GM21528 (cell line): ENCODE data around the gene NOTCH3.
A peak's percentile ranks its signal among the peaks of the same experiment; 100 is the strongest.

Experiments
- ATAC-seq: cut with Tn5 transposase; IDR thresholded peaks from one replicate; pipeline ENCODE4 v1.9.1; 2021; ENCODE audit warnings: mild to moderate bottlenecking, moderate library complexity; ENCODE audit not compliant: unreplicated experiment, low FRiP score

Gene NOTCH3

DNA sequence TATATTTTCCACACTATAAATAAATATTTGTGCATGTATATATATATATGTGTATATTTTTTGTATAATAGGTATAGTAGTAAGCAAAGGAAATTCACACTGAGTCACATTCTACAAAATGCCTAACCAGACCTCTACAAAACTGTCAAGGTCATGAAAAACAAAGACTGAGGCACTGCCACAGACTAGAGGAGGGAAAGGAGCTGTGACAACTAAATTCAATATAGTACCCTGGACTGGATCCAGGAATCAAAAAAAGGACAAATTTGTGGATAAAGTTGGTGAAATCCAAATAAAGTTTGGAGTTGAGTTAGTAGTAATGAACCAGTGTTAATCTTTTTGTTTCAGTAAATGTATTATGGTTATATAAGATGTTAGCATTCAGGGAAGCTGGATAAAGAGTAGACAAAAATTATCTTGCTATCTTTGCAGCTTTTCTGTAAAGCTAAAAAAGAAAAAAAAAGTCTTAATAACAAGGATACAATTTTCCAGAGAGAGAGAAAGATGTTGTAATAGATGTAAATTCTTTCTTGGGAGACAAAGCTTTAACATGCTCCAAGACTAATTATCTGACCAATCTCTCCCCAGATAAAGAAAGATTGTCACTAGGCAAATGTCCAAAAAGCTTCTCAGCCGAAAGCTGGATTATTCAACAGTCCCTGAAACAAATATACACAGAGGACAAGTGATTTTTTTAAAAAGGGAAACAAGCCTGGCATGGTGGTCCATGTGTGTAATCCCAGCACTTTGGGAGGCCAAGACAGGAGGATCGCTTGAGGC, 74.5 kb downstream of the NOTCH3 start:
- no peak for ATAC-seq

DNA sequence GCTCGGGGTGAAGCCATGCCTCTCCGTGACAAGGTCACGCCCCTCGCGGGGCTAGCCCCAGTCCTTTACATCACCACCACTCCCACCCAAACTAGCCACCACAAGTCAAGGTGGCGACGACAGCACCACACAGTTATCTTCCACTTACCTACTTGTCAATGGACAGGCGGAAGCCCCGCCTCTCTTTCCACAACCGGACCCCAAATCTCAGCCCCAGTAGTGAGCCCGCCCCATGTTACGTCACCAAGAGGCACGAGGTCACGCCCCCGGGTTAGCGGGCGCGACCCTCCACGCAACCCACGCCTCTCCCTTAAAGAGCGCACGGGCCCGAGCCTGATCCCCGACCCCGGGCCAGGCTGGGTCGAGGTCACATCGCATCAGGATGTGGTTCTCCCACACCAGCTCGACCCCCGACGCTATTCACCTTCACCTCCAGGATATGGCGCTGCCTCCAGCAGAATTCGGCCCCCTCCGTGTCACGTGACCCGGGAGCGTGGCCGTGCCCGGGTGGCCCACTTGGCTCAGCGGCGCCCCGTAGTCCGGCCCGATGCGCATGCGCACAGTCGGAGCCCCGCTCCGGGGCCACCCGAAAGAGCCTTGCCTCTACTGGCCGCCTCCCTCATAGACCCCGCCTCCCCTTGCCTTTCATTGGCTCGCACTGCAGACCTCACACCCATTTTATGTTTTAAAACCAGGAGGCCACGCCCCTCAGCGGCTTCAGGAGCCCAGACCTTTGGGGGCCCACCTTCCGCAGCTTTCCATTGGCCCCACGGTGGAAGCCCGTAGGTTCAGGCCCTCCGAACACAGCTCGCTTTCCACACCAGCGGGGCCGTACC, 75.3 kb downstream of the NOTCH3 start:
- ATAC-seq = peak; percentile 85

- ATAC-seq = peak; percentile 5
Measured at GRCh38 chr19:15124572-15125231, 76.1 kb downstream of the NOTCH3 start.

GRCh38 chr19:15123900-15124299, 76.9 kb downstream of the NOTCH3 start:
- no peak for ATAC-seq

GRCh38 chr19:15123031-15123890, 77.5 kb downstream of the NOTCH3 start:
- no peak for ATAC-seq

DNA sequence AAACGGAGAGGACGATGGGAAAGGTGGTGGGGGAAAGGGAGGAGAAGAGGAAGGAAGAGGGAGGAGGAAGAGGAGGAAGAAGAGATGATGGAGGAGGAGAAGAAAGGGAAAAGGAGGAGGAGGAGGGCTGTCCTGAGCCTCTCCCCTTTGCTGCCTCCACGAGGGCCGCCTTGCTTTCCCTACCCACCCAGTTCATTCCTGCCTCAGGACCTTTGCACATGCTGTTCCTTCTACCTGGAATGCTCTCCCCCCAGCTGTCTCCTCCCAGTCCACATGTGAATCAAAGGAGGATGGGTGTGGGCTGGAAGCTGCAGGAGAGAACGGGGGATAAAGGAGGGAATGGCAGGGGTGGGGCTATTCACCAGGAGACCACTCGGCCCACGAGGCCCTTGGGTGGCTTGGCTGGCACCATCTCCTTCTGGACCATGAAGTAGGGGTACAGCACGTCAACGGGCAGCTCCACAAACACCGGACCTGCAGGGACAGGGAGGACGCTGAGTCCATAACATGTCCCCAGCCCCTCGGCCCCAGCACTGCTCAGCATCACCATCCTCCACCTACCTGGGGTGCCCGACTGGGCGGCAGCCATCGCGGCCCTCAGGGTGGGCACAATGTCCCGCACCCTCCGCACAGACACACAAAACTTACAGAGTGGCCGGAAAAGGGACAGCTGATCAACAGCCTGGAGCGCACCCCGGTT, 78.3 kb downstream of the NOTCH3 start:
- no peak for ATAC-seq

DNA sequence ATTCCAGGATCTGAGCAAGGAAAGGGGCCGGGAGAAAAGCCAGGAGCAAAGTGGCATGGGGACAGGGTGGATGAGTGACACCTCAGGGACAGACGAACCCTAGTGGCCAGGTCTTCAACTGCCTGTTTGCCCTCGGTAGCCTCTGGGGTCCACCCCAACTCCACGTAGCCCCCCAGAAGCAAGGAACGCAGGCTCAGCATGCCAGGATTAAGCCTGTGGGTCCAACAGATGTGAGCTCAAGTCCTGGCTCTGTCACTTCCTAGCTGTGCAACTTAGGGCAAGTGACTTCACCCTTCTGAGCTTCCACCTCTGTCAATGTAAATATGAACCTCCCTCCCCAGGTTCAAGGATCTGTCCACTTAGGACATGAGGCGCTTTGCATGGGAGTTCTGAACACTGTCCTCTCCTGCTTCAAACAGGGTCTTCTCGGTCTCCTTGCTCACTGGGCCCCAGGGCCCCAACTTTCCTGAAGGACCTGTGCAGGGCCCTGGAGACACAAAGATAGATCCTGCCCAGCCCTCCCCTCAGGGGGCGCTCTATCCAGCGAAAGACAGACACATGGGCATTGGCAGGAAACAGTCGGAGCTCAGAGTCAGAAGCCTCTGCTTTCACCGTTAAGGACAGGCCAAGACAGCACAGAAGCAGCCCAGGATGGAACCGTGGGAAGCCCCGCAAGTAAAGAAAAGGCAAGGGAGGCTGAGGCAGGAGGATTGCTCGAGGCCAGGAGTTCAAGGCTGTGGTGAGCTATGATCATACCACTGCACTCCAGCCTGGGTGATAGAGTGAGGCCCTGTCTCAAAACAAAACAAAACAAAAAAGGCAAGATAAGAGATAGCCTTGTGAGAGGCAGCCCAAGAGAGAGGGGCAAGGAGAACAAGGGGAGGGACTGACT, 80.4 kb downstream of the NOTCH3 start:
- ATAC-seq = no peak

DNA sequence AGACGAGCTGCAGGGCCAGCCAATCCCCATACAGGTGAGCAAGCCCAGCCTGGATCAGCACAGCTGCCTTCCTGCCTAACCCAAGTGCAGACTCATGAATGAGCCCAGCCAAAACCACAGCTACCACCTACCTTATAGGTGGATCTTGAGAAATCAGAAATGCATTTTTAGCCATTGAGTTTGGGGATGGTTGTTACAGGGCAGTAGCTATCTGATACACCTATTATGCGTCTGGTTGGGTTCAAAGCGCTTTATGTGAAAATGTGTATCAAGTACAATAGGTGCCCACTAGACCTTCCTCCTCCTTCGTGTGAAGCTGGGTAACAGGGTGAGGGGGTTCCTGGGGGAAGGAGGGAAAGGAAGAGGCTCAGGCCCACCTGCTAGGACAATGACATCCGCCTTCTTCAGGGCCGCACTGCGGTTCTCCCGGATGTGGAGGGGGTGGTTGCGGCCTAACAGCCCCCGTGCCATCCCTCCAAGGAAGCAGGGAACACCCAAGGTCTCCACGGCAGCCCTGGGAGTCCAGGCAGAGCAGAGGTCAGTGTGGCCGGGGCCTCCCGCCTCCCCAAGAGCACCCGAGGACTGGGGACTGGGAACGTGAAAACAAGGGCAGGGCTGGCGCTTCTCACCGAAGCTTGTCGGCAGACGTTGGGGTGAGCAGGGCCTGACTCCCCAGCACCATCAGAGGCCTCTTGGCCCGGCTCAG, 81.9 kb downstream of the NOTCH3 start:
- no peak for ATAC-seq

- no peak for ATAC-seq
Measured at GRCh38 chr19:15118248-15118647, 82.5 kb downstream of the NOTCH3 start.

DNA sequence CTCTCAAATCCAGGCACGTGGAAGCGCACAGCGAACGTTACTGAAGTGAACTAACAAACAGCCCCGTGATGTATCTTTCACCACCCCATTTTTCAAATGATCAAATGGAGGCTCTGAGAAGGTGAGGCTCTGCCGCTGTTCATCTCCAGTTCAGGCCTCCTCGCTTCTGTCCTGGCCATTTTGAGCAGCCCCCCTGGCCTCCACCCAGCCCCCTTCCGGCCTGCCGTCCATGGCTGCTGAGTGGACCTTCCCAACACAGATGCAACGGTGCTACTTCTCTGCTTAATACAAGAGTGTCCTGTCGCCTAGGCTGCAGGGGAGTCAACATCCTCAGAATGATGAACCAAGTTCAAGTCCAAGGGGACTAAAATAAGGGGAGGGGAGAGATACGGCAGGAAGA, 83.9 kb downstream of the NOTCH3 start:
- ATAC-seq = no peak

DNA sequence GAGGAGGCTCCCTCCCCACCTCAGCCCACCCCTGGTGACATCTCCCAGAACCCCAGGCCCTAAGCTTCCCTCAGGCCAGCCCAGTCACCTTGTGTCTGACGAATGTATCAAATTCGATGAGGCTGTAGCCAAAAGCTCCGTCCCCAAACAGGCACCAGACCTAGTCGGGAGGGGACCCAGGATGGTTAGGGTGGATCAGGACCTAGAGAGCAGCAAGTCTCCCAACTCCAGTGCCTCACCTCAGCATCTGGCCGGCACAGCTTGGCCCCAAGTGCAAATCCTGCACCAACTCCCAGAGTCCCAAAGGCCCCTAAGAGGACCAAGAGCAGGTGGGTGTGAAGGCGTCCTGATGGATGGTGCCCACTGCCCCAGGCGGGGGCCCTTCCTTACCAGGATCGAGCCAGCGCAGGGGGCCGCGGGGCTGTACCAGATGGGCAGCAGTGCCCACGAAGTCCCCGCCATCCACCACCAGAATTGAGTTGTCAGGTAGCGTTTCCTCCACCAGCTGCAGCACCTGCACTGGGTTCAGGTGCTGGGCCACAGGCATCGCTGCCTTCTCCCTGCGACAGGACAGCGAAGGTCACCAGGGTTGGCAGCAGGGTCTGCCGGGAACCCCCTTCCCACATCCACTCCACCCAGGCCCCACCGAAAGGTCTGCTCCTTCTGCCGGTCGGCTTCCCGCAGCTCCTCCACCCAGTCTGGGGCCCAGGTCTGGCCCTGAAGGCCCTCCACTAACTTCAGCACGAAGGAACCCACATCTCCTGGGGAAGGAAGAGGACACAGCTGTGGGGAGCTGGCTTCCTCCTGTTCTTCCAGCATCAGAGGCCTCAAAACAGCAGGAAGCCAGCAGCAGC, 84.8 kb downstream of the NOTCH3 start:
- ATAC-seq = no peak

GRCh38 chr19:15115080-15115479, 85.7 kb downstream of the NOTCH3 start:
- ATAC-seq = no peak

GRCh38 chr19:15114153-15114540, 86.6 kb downstream of the NOTCH3 start:
- ATAC-seq = no peak

DNA sequence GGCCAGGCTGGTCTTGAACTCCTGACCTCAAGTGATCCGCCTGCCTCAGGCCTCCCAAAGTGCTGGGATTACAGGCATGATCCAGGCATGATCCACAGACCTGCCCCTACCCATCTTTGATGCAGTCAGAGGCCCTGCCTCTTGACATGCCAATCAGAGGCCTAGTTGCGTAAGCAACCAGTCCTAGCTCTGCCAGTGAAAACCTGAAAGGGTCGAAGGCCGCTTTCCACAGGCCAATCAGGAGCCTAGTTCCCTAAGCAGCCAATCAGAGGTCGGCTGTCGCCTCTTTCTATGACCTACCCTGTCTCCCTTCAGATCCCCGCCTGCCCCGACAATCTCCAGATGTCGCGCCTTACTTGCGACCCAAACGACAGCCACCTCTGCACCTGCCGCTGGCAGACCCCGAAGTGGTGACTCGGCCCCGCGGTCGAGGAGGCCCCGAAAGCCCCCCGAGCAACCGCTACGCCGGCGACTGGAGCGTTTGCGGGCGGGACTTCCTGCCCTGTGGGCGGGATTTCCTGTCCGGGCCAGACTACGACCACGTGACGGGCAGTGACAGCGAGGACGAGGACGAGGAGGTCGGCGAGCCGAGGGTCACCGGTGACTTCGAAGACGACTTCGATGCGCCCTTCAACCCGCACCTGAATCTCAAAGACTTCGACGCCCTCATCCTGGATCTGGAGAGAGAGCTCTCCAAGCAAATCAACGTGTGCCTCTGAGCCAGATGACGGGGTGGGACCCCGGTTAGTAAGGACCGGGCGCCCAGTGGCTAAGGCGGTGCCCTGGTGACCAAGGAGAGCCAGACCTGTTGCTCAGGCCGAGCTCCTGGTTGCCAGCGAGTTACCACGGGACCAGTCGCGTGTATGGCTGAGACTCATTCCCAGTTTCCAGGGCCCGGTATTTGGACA, 87.3 kb downstream of the NOTCH3 start:
- ATAC-seq = no peak

GRCh38 chr19:15112385-15112784, 88.4 kb downstream of the NOTCH3 start:
- ATAC-seq = no peak

DNA sequence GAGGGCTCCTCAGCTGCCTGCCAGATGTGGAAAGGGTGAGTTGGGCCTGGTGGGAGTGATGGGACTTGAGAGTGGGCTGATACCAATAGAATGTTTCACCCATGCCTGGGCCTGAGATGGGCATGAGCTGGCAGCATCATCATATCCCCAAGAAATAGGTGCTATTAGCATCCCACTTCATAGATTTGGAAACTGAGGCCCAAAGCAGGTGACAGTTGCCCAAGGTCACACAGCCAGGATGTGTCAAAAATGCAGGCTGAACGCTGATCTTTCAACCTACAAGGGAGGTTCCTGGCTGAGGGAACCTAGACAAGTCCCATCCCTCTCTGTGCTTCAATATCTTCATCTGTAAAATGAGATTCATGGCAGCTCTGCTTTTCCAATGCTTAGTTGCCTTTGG, 89.0 kb downstream of the NOTCH3 start:
- no peak for ATAC-seq
